ENCODE results near the gene VCL. TPM values are rescaled to one million over a fixed set of nuclear protein-coding genes. Genes with fewer than 3 reads are reported as not detected.
A peak's percentile ranks its signal among the peaks of the same experiment; 100 is the strongest.
"Not testable (repeated sequence)": the region's sequence is repeated elsewhere in the genome, so short reads cannot be mapped to it uniquely, and the experiment has no call there.

Gene VCL
- total RNA-seq, 1 donor from 2014 or later = 165 TPM

DNA sequence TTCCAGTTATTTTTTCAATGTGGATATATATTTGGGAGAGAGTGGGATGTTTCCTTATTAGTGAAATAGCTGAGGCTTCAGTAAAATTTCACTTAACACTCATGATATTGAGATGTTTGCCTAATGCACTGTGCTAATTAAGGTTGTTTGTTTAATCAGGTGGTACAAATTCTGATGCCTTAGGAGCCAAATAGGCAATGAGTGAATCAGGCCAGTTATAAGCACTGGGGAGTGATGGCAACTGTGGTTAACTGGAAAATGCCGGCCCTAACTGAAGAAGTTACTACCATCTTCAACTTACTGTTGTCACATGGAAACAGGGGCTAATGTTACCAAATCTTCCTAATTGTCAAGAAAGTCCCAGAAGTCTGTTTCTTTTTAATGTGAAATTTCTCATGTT, 32.0 kb downstream of the VCL start:
- no peak for ATAC-seq
- no peak for DNase-seq (ENCODE audit: low spot score)
- intact Hi-C loops (cut with DNase I) = no loop called here

- ATAC-seq; DNase-seq (ENCODE audit: low spot score); intact Hi-C loops (cut with DNase I): not testable (repeated sequence)
Measured at GRCh38 chr10:74032208-74032607, 34.3 kb downstream of the VCL start.

GRCh38 chr10:74032900-74033655, 35.2 kb downstream of the VCL start:
- intact Hi-C loops (cut with DNase I) = no loop called here
- no peak for DNase-seq (ENCODE audit: low spot score)
- ATAC-seq = no peak

DNA sequence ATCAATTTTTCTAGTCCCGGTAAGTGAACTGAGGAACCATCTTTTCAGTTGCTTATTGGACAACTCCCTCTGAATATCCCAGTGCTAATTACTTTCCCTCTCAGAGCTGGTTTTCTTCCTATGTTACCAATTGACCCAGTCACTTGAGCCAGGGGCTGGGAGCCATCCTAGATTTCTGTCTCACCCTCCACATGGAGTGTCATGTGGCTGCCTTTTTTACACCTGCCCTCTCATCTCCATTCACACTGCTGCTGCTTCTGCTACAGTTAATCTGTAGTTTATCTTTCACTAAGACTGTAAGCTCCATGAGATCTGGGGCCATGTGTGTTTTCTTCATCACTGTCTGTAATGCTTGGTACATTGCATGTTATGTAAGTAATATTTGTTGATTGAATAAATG, 35.8 kb downstream of the VCL start:
- no peak for ATAC-seq
- DNase-seq (ENCODE audit: low spot score) = no peak
- intact Hi-C loops (cut with DNase I) = no loop called here

- no peak for DNase-seq (ENCODE audit: low spot score)
- intact Hi-C loops (cut with DNase I) = no loop called here
Measured at GRCh38 chr10:74034301-74034700, 36.4 kb downstream of the VCL start.

GRCh38 chr10:74035303-74035702, 37.4 kb downstream of the VCL start:
- DNase-seq (ENCODE audit: low spot score) = no peak
- no peak for ATAC-seq
- intact Hi-C loops (cut with DNase I) = no loop called here

More at GRCh38 chr10:74034301-74034700, 36.4 kb downstream of the VCL start:
- no peak for ATAC-seq

DNA sequence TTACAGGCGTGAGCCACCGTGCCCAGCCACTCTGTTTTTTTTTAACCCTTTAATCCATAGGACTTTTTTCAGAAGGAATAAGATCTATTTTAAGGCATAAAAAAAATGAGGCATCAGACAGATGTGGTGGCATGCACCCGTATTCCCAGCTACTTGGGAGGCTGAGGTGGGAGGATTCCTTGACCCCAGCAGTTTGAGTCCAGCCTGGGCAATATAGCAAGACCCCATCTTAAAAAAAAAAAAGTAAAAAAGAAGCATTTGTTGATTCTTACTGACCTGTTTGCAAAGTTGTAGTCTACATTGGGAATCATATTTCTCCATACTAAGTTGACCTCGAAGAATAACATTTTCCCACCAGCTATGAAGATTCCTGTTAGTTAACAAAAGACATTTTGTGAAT, 38.6 kb downstream of the VCL start:
- intact Hi-C loops (cut with DNase I) = no loop called here
- no peak for DNase-seq (ENCODE audit: low spot score)
- no peak for ATAC-seq

GRCh38 chr10:74039561-74040145, 41.7 kb downstream of the VCL start:
- ATAC-seq (peak; percentile 91), DNase-seq (ENCODE audit: low spot score) (no peak)
- intact Hi-C loops (cut with DNase I) = no loop called here

DNA sequence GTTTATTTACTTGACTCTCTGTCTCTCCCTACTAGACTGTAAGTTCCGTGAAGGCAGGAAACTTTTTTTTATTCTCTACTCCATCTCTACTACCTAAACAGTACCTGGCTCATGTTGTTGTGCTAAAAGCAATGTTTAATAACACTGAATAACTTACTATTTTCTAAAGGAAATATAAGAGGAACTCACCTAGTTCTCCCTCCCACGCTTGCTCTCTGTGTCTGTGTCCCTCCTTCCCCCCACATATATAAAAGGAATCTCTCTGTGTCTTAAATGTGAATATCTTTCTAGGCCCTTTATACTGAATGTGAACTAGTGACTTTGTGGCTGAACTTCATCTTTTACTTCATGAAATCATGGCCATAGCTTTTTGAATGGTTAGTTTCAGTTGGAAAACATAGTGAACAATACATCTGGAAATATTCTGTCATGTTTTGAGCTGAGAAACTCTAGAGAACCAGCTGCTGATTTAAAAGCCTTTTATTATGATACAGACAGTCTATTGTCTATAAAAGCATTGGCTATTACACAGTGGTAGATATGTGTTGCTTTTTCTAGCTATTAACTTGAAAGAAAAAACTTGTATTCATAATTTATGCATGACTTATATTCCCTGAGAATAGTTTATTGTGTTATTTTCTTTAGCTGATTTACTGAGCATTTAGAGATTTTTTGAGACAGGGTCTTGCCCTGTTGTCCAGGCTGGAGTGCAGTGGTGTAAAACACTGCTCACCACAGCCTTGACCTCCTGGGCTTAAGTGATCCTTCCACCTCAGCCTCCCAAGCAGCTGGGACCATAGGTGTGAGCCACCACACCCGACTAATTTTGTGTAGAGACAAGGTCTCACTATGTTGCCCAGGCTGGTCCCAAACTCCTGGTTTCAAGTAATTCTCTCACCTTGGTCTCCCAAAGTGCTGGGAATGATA, 42.5 kb downstream of the VCL start:
- ATAC-seq (peak; percentile 28), DNase-seq (ENCODE audit: low spot score) (no peak)
- intact Hi-C loops (cut with DNase I) = no loop called here

DNA sequence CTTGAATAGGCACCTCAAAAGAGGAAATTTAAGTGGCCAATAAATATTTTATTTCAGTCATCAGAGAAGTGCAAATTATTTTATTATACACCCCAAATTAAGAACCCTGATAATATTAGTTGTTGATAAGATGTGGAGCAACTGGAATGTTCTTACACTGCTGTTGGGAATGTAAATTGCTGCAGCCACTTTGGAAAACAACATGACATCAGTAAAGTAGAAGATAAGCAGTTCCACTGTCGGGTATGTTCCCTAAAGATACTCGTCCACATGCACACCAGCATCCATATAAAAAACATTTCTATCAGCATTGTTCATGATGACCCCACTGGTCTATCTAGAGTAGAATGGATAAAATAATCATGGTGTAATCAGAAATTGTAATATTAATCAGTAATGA, 46.5 kb downstream of the VCL start:
- no peak for DNase-seq (ENCODE audit: low spot score)
- no peak for ATAC-seq
- intact Hi-C loops (cut with DNase I) = no loop called here

DNA sequence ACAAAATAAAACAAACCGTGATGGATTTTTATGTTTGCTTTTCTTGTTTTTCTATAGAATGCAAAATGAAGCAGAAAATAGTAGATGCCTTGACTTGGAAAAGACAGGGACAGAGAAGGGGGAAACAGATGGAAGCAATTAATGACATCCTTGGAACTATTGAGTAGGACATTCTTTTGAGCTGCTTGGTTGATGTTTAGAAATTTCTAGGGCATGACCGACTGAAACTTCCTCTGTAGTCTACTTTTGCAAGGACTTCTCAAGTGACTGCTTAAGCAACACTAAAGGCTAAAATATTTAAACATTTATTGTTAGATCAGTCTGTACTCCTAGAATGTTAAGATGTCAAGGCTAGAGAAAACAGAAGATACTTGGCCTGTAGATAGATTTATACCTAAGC, 49.4 kb downstream of the VCL start:
- ATAC-seq (peak; percentile 86), DNase-seq (ENCODE audit: low spot score) (no peak)
- intact Hi-C loops (cut with DNase I) = loop anchor here (2.0 kb wide), 1 partner anchor 27 kb away; no protein-coding TSS in a partner anchor

GRCh38 chr10:74047871-74048270, 50.0 kb downstream of the VCL start:
- peak; percentile 78 for ATAC-seq
- DNase-seq (ENCODE audit: low spot score) = no peak
- intact Hi-C loops (cut with DNase I) = loop anchor here (2.0 kb wide), 1 partner anchor 27 kb away; no protein-coding TSS in a partner anchor

- ATAC-seq (no peak), DNase-seq (ENCODE audit: low spot score) (no peak)
- intact Hi-C loops (cut with DNase I) = no loop called here
Measured at GRCh38 chr10:74048433-74048832, 50.5 kb downstream of the VCL start.

DNA sequence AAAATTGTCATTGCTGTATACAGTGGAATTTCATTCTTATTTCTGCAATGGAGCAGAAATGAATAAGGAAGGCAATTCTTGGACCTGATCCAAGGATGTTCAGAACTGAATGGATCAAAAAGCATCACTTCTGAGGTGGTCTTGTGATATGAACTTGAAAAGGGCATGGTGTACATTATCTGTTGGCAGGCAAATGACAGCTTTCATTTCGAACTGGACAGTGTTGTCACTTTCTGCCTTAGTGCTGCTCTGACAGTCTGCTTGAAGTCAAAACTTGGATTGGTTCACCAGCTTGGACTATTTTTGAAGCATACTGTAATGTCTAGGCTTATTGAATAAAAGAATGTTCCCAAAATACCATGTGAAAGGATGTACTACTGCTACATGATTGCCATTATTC, 52.0 kb downstream of the VCL start:
- no peak for ATAC-seq
- DNase-seq (ENCODE audit: low spot score) = no peak

DNA sequence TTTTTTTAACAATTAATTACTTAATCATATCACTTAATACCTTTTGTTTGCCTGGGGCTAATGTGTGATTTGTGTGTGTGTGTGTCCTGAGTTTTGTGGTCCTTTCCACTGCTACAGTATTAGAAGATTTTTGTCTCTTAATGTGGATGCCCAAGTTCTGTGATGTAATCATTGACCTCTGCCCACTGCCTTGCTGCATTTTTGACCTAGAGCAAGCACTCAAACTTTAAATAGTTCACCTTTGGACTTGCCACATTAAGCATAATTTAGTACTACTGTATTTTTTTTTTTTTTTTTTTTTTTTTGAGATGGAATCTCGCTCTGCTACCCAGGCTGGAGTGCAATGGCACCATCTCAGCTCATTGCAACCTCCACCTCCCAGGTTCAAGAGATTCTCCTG, 52.7 kb downstream of the VCL start:
- no peak for ATAC-seq
- intact Hi-C loops (cut with DNase I) = no loop called here
- DNase-seq (ENCODE audit: low spot score) = no peak

More for the DNA sequence above, 52.0 kb downstream of the VCL start:
- intact Hi-C loops (cut with DNase I) = no loop called here

DNA sequence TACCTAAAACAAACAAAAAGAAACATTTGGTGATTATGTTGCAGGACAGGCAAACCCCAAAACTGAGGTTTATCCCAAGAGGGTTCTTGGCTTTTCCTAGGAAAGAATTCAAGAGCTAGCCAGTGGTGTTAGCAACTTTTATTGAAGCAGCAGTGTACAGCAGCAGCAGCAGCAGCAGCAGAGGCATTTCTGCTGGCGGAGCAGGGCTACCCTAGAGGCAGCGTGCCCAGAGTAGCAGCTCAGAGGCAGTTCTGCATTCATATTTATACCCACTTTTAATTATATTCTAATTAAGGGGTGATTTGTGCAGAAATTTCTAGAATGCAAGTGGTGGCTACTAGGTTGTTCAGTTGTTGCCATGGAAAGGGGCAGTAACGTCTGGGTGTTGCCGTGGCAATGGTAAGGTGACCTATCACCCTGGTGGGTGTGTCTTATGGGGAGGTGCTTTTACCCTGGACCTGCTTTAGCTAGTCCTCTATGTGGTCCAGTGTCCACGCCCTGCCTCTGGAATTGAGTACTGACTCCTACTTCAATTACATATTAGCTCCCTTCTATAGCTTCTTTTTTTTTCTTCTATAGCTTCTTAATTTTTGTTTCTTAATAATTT, 53.9 kb downstream of the VCL start:
- intact Hi-C loops (cut with DNase I) = no loop called here
- DNase-seq (ENCODE audit: low spot score) = no peak
- no peak for ATAC-seq

GRCh38 chr10:74052994-74053393, 55.1 kb downstream of the VCL start:
- ATAC-seq (no peak), DNase-seq (ENCODE audit: low spot score) (no peak)
- intact Hi-C loops (cut with DNase I) = no loop called here

DNA sequence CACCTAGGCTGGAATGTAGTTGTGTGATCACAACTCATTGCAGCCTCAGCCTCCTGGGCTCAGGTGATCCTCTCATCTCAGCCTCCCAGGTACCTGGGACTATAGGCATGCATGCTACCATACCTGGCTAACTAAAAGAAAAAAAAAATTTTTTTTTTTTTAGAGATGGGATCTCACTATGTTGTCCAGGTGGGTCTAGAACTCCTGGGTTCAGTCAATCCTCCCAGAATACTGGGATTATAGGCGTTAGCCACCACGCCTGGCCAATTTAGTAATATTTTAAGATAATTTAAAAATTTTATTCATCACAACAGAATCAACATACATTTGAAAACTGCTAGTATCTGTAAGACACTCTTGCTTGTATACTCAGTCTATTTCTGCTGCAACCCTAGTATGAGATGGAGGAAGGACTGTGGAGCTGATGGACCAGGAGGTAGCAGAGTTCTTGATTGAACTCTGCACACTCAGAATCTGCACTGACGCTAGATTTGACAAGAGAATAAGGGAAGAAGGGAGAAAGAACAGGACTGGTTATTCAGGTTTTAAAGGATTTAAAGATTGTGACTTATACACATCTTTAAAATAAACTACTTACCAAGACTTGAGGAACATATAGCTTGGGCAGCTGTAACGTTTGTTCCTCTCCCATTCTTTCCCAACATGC, 57.6 kb downstream of the VCL start:
- ATAC-seq = no peak
- intact Hi-C loops (cut with DNase I) = no loop called here
- no peak for DNase-seq (ENCODE audit: low spot score)
